ENCODE results near the gene MRPL14. TPM values are rescaled to one million over a fixed set of nuclear protein-coding genes. Genes with fewer than 3 reads are reported as not detected.

MRPL14 gene
- total and polyA plus RNA-seq, 4 donors, result 34.6 to 118 (median 40.9) TPM

- no peak for DNase-seq (ENCODE audit: low spot score)
- Histone ChIP-seq H3K36me3 (ENCODE audit: control insufficient read depth in 4 of 4, insufficient read depth in 3 of 4, low read depth in 1 of 4, low read length in 3 of 4) (peaks cover 4 to 15% (median 9%) of the 10 kb centered on the region in 4 donors), H3K9me3 (ENCODE audit: control insufficient read depth in 4 of 4, low read length in 3 of 4) (no peaks in the 10 kb centered on the region), H3K27me3 (ENCODE audit: control insufficient read depth in 4 of 4, insufficient read depth in 4 of 4, low read length in 3 of 4) (no peaks in the 10 kb centered on the region), H3K9ac (ENCODE audit: low read depth in 1 of 2, low read length in 2 of 2) (no peak overlapping the region), H3K27ac (ENCODE audit: low read depth in 1 of 2, low read length in 2 of 2) (no peak overlapping the region), H3K4me1 (ENCODE audit: control insufficient read depth in 4 of 4, insufficient read depth in 4 of 4, low read length in 3 of 4) (peaks cover 8 to 49% (median 44%) of the 10 kb centered on the region in 4 donors), H3K4me3 (ENCODE audit: low read depth in 1 of 3, low read length in 3 of 3) (no peak overlapping the region)
- WGBS, result 96% methylated on average over 3 of the region's 3 CpGs
- TF ChIP-seq JUND (IDR thresholded peaks at IDR 0.05) (no peak), GABPA (IDR thresholded peaks at IDR 0.05 in 1 of 2, conservative IDR thresholded peaks at IDR 0.05 in 1 of 2) (no peak), YY1 (IDR thresholded peaks at IDR 0.05) (no peak), HNF4G (IDR thresholded peaks at IDR 0.05) (no peak), HNF4A (conservative IDR thresholded peaks at IDR 0.05) (no peak), FOXA1 (IDR thresholded peaks at IDR 0.05) (no peak), RXRA (IDR thresholded peaks at IDR 0.05) (no peak), NR2F2 (IDR thresholded peaks at IDR 0.05) (no peak), SP1 (IDR thresholded peaks at IDR 0.05) (no peak), RAD21 (IDR thresholded peaks at IDR 0.05) (no peak), EGR1 (IDR thresholded peaks at IDR 0.05; ENCODE audit: low read depth in 2 of 2) (no peak), MAX (IDR thresholded peaks at IDR 0.05) (no peak), TAF1 (conservative IDR thresholded peaks at IDR 0.05) (no peak), FOXA2 (IDR thresholded peaks at IDR 0.05) (no peak), ATF3 (IDR thresholded peaks at IDR 0.05) (no peak)
- TF ChIP-seq, protein P1, sequence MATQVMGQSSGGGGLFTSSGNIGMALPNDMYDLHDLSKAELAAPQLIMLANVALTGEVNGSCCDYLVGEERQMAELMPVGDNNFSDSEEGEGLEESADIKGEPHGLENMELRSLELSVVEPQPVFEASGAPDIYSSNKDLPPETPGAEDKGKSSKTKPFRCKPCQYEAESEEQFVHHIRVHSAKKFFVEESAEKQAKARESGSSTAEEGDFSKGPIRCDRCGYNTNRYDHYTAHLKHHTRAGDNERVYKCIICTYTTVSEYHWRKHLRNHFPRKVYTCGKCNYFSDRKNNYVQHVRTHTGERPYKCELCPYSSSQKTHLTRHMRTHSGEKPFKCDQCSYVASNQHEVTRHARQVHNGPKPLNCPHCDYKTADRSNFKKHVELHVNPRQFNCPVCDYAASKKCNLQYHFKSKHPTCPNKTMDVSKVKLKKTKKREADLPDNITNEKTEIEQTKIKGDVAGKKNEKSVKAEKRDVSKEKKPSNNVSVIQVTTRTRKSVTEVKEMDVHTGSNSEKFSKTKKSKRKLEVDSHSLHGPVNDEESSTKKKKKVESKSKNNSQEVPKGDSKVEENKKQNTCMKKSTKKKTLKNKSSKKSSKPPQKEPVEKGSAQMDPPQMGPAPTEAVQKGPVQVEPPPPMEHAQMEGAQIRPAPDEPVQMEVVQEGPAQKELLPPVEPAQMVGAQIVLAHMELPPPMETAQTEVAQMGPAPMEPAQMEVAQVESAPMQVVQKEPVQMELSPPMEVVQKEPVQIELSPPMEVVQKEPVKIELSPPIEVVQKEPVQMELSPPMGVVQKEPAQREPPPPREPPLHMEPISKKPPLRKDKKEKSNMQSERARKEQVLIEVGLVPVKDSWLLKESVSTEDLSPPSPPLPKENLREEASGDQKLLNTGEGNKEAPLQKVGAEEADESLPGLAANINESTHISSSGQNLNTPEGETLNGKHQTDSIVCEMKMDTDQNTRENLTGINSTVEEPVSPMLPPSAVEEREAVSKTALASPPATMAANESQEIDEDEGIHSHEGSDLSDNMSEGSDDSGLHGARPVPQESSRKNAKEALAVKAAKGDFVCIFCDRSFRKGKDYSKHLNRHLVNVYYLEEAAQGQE (IDR thresholded peaks at IDR 0.05), result no peak
- TF ChIP-seq, protein P2, sequence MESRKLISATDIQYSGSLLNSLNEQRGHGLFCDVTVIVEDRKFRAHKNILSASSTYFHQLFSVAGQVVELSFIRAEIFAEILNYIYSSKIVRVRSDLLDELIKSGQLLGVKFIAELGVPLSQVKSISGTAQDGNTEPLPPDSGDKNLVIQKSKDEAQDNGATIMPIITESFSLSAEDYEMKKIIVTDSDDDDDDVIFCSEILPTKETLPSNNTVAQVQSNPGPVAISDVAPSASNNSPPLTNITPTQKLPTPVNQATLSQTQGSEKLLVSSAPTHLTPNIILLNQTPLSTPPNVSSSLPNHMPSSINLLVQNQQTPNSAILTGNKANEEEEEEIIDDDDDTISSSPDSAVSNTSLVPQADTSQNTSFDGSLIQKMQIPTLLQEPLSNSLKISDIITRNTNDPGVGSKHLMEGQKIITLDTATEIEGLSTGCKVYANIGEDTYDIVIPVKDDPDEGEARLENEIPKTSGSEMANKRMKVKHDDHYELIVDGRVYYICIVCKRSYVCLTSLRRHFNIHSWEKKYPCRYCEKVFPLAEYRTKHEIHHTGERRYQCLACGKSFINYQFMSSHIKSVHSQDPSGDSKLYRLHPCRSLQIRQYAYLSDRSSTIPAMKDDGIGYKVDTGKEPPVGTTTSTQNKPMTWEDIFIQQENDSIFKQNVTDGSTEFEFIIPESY (IDR thresholded peaks at IDR 0.05), result no peak
- TF ChIP-seq, protein P3, sequence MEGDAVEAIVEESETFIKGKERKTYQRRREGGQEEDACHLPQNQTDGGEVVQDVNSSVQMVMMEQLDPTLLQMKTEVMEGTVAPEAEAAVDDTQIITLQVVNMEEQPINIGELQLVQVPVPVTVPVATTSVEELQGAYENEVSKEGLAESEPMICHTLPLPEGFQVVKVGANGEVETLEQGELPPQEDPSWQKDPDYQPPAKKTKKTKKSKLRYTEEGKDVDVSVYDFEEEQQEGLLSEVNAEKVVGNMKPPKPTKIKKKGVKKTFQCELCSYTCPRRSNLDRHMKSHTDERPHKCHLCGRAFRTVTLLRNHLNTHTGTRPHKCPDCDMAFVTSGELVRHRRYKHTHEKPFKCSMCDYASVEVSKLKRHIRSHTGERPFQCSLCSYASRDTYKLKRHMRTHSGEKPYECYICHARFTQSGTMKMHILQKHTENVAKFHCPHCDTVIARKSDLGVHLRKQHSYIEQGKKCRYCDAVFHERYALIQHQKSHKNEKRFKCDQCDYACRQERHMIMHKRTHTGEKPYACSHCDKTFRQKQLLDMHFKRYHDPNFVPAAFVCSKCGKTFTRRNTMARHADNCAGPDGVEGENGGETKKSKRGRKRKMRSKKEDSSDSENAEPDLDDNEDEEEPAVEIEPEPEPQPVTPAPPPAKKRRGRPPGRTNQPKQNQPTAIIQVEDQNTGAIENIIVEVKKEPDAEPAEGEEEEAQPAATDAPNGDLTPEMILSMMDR (IDR thresholded peaks at IDR 0.05; ENCODE audit: low read depth, low read length, missing input control), result no peak
Observed at GRCh38 chr6:44110966-44111365, 16.3 kb downstream of the MRPL14 start.

Measured in liver (tissue), 9 donors.